ENCODE results near the gene BCKDHB. TPM values are rescaled to one million over a fixed set of nuclear protein-coding genes. Genes with fewer than 3 reads are reported as not detected.

The BCKDHB gene
- total RNA-seq, 1 experiment from 2014 or later = 12.5 TPM

DNA sequence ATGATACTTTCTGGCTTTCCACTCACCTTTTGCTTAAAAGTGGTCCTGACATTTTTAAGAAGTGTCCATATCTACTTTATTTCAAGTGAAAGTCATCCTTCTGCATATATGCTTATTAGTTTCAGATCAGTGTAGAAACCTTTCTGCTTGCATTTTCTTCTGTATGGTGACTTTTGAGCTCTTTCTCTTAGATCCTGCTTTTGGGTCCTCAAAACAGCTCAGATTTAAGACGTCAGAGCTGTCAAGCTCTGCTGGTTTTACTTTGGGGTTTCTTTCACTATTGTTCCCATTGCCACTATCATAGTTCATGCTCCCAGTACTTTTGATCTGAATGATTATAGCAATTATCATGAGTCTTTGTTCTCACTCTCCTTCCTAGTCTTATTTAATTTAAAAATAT is 41.7 kb downstream of the BCKDHB start:
- DNase-seq (ENCODE audit: low read depth) = no peak

GRCh38 chr6:80151635-80152034 is 45.2 kb downstream of the BCKDHB start:
- no peak for DNase-seq (ENCODE audit: low read depth)

- DNase-seq (ENCODE audit: low read depth) = no peak
Observed at GRCh38 chr6:80154160-80154559, 47.7 kb downstream of the BCKDHB start.

GRCh38 chr6:80156221-80156620 is 49.8 kb downstream of the BCKDHB start:
- no peak for DNase-seq (ENCODE audit: low read depth)

GRCh38 chr6:80158478-80158989 is 52.1 kb downstream of the BCKDHB start:
- no peak for DNase-seq (ENCODE audit: low read depth)

- DNase-seq (ENCODE audit: low read depth) = no peak
Observed at GRCh38 chr6:80161434-80161833, 55.0 kb downstream of the BCKDHB start.

GRCh38 chr6:80163754-80164187 is 57.3 kb downstream of the BCKDHB start:
- peak; percentile 53 for DNase-seq (ENCODE audit: low read depth)

- DNase-seq (ENCODE audit: low read depth) = peak; percentile 29
Observed at GRCh38 chr6:80165143-80165542, 58.7 kb downstream of the BCKDHB start.

- no peak for DNase-seq (ENCODE audit: low read depth)
Observed at GRCh38 chr6:80165819-80166218, 59.3 kb downstream of the BCKDHB start.

- DNase-seq (ENCODE audit: low read depth) = no peak
Observed at GRCh38 chr6:80170433-80170832, 64.0 kb downstream of the BCKDHB start.

DNA sequence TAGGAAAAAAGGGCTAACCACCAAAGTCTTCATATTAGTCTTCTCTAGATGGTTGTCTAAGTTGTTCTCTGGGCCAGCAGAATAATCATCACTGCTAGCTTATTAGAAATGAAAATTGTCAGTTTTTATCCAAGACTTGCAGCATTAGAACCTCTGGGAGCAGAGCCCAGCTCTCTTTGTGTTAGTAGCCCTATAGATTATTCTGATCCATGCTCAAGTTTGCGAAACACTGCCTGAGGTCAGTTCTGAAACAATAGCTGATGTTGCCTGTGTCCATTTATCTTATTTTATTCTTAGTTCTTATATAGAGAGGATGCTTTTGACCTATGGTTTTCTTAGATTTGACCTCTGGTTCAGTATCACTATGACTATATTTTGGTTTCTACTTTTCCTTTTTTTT is 66.9 kb downstream of the BCKDHB start:
- DNase-seq (ENCODE audit: low read depth) = no peak

DNA sequence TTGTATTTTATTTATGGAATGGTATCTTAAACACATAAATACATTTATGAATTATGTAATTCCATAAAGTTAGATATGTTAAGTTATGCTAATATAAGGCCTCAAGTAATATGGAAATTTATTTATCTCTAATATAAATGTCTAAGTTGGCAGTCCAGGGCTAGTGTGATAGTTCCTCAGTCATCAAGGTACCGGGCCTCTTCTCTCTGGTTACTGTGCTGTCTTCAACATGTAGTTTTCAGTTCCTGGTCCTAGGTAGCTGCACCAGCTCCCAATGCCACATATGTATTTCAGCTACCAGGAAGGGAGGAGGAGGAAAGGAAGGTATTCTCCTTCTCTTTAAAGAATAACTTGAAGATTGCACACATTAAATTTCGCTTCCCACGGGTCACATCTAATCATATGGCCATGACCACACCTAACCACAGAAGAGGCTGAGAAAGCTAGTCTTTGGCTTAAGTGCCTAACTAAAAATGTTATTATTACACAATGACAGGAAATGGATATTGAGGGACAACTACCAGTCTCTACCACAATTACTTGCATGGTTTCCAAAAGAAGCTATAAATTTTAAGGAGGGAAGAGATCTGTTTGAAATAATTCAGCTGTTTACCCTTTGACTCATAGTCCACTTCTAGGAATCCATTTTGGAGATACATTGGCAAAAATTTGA is 68.6 kb downstream of the BCKDHB start:
- DNase-seq (ENCODE audit: low read depth) = peak; percentile 55

GRCh38 chr6:80179695-80180094 is 73.2 kb downstream of the BCKDHB start:
- DNase-seq (ENCODE audit: low read depth) = no peak

- DNase-seq (ENCODE audit: low read depth) = no peak
Observed at GRCh38 chr6:80181352-80182081, 75.0 kb downstream of the BCKDHB start.

DNA sequence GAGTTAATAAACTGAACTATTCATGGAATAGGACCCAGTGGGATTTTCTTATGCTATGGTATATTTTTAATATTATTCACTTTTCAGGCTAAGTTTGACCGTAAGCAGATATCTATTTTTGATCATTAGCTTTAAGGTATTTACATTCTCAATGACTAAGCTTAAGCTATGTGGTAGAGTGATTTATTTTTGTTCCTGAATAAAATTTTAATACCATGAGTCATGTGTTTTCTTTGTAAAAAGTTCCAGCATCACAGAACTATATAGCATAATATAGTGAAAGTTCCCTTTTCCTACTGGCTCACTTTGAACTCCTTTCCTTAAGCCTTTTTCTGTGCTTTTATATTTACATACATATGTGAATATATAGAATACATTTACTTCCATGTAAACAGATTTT is 75.8 kb downstream of the BCKDHB start:
- no peak for DNase-seq (ENCODE audit: low read depth)

GRCh38 chr6:80183019-80183795 is 76.7 kb downstream of the BCKDHB start:
- no peak for DNase-seq (ENCODE audit: low read depth)

DNA sequence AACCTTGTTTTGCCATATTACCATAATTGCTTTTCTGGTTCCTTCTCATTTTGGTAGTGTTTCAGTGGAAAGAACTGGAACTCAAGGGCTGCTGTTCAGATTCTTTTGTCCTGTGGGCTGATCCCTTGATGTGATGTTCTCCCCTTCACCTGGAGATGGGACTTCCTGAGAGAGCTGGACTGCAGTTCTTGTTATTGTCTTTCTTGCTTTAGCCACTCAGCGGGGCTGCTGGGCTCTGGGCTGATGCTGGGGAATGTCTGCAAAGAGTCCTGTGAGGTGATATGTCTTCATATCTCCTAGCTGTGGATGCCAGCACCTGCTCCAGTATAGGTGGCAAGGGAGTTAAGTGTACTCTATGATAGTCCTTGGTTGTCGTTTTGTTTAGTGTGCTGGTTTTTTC is 79.0 kb downstream of the BCKDHB start:
- DNase-seq (ENCODE audit: low read depth) = no peak

DNA sequence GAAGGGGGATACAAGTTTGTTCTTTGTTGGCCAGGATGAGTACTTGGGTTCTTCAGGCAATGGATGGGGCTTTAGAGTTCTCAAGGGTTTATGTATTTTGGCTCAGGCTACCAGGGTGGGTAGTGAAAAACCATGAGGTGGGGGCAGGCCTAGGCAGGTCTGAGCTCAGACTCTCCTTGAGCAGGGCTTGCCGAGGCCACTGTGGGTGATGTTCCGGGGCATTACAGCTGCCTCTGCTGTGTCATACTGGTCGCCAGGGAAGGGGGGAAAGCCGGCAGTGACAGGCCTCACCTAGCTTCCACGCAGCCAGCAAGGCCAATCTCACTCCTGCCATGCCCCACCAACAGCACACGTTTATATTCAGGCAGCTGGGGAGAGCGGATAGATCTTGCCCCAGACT is 79.6 kb downstream of the BCKDHB start:
- no peak for DNase-seq (ENCODE audit: low read depth)

DNA sequence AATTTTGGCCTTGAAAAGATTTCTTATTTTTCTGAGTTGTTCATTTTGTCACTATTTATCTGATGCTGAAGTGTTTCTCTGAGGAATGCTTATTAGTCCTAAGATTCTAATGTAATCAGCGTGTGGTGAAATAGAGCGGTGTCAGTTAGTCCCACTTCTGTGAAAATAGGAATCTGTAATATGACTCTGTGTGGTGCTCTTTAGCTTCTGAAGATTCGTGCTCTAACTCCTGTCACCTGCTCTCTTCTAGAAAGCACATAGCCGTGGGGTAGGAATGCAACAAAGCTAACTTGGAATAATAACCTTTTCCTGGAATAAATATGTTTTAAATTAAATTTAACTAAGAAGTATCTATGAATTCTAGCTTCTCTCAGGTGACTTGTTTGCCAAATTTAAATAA is 90.4 kb downstream of the BCKDHB start:
- no peak for DNase-seq (ENCODE audit: low read depth)

DNA sequence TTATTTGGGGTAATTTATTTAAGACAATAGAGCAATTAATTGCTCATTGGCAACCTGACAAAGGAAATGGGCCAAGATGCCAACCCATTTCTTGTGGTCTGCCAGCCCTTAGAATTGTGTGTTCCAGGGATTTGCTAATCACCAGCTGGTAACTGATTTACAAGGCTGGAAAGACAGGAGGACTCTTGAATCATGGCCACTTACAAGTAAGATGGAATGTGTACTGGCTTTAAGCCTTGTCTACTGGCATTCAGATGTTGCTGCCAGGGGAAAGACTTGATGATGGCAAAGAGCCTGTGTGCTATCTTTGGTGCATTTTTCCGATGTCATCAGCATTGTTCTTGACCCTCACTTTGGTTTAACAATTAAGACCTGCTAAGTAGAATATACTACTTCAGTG is 91.0 kb downstream of the BCKDHB start:
- DNase-seq (ENCODE audit: low read depth) = no peak

DNA sequence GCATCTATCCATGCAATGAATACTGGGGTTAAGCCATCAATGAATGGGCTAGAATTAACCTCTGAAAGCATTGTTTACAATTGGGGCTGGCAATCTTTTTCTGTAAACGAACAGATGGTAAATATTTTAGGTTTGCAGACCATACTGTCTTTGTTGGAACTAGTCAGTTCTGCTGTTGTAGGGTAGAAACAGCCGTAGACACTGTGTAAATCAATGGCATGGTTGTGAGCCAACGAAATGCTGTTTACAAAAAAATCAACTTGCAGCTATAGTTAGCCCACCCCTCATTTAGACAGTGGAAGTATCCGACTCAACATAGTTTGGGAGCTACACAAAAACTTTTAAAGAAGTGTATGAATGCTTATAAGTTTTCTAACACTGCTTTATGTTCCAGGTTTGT is 91.5 kb downstream of the BCKDHB start:
- no peak for DNase-seq (ENCODE audit: low read depth)

DNA sequence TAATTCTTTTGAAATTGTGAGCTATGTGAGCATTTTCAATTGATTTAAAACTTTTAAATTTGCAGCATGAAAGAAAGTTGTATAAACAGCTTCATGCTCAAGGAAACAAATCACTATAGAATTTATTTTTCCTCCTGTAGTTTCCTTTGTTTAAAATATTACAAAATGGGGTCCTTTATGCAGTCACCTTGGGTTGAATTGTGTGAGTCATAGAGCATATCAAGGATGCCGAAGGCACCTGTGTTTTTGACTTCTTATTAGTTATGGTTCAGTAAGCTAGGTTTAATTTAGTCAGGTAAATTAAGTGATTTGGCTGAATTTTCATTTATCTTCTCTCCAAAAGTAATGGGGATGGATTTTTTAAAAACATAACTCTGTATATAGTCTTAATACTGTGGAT is 96.8 kb downstream of the BCKDHB start:
- no peak for DNase-seq (ENCODE audit: low read depth)

- DNase-seq (ENCODE audit: low read depth) = no peak
Observed at GRCh38 chr6:80205404-80205803, 98.9 kb downstream of the BCKDHB start.
